ENCODE measurements around the gene DYRK1A. TPM values are rescaled to one million over a fixed set of nuclear protein-coding genes. Genes with fewer than 3 reads are reported as not detected.

DYRK1A gene
- total and polyA plus RNA-seq, 3 experiments from 2014 or later = 3.7 to 69.6 (median 66.1) TPM

DNA sequence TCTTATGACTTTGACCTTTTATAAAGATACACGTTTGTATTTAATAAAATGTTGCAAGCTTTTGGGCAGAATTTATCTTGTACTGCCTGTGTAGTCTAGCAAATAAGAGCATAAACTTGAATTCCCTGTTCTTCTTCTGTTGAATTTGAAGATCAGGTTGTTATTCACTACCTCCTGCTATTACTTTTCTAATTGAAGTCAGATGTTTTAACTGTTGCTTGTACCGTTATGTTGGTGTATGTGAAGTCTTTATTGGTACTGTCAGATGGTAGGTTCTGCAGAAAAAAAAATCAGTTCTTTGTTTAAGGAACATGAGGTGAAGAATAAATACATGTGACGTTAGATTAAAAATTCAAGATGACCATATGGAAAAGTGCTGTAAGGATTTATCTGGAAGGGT is 69.1 kb downstream of the DYRK1A start:
- CTCF ChIA-PET = no interaction called here
- Mint-ChIP-seq H3K4me3 (no peak overlapping the region), H3K27ac (no peak overlapping the region), H3K36me3 (peaks cover 0 to 13% (median 1%) of the 10 kb centered on the region in 3 donors), H3K9me3 (no peaks in the 10 kb centered on the region), H3K4me1 (peaks cover 39 to 58% (median 39%) of the 10 kb centered on the region in 3 donors), H3K27me3 (no peaks in the 10 kb centered on the region)
- DNase-seq = no peak
- H3K9me3 ChIP-seq (ENCODE audit: low read length) = no peaks in the 10 kb centered on the region
- no peaks in the 10 kb centered on the region for H3K27me3 ChIP-seq (ENCODE audit: insufficient read depth, low read length, poor library complexity, severe bottlenecking)
- no peak overlapping the region for H3K27ac ChIP-seq (ENCODE audit: low read depth, low read length)
- peaks cover 60% of the 10 kb centered on the region for H3K4me1 ChIP-seq (ENCODE audit: insufficient read depth, low read length)
- no peaks in the 10 kb centered on the region for H3K36me3 ChIP-seq (ENCODE audit: insufficient read depth, low read length)
- H3K4me3 ChIP-seq (ENCODE audit: low read length) = peak overlapping the region; percentile 2
- POLR2A ChIA-PET = interaction anchor here (0.6 kb wide), 1 partner anchor 1279 kb away, joined by 3 read pairs; the partner anchor contains the start of gene DOP1B

DNA sequence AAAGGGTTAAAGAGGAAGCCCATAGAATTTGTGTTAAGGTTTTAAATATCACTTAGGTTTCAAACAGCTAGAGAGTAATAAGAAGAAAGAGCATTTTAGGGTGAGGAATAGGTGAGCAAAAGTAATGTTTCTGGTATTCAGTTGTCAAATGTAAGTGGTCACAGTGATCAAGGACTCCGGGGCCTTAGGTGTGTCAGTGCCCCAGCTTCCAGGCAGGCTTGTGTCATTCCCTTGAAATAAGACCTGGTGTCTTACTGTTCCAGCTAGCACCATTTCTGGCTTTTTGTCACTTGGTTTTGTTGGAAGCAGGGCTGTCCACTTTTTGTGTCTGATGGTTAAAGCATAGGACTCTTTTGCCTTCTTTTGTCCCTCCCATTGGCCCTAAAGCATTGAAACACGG is 69.6 kb downstream of the DYRK1A start:
- no peak overlapping the region for H3K27ac Mint-ChIP-seq
- H3K27ac ChIP-seq (ENCODE audit: low read depth, low read length) = no peak overlapping the region
- H3K27me3 Mint-ChIP-seq = no peaks in the 10 kb centered on the region
- H3K27me3 ChIP-seq (ENCODE audit: insufficient read depth, low read length, poor library complexity, severe bottlenecking) = no peaks in the 10 kb centered on the region
- POLR2A ChIA-PET = no interaction called here
- no peaks in the 10 kb centered on the region for H3K36me3 ChIP-seq (ENCODE audit: insufficient read depth, low read length)
- no peaks in the 10 kb centered on the region for H3K9me3 ChIP-seq (ENCODE audit: low read length)
- no peak for DNase-seq
- H3K4me3 Mint-ChIP-seq = no peak overlapping the region
- H3K4me3 ChIP-seq (ENCODE audit: low read length) = no peak overlapping the region
- peaks cover 39 to 58% (median 39%) of the 10 kb centered on the region in 3 donors for H3K4me1 Mint-ChIP-seq
- H3K9me3 Mint-ChIP-seq = no peaks in the 10 kb centered on the region
- H3K4me1 ChIP-seq (ENCODE audit: insufficient read depth, low read length) = peaks cover 60% of the 10 kb centered on the region
- H3K36me3 Mint-ChIP-seq = peaks cover 0 to 9% (median 1%) of the 10 kb centered on the region in 3 donors
- CTCF ChIA-PET = no interaction called here

DNA sequence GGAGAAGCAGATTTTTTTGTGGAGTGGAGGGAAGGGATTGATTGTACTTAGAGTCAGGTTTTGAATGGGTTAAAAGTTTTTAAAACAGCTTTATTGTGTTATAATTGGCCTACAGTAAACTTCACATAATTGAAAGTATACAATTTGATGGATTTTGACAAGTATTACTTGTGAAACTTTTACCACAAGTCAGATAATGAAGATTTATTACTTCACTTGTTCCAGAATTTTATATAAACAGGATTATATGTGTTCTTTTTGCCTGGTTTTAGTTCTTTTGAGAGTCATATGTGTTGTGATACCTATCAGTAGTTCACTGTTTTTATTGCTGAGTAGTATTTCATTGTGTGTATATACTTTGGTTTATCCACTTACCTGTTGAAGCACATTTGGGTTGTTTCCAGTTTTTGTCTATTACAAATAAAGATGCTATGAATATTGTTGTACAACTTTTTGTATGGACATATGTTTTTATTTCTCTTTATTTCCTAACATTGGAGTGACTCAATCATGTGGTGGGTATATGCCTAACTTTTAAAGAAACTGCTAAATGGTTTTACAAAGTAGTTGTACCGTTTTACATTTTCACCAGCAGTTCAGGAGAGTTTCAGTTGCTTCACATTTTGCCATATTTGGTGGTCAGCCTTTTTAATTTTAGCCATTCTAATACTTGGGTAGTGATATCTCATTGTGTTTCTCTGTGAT is 71.0 kb downstream of the DYRK1A start:
- Mint-ChIP-seq H3K27ac (peak overlapping the region in 7 of 8 donors; percentile 21 to 73 (median 52)), H3K36me3 (peaks cover 0 to 2% (median 1%) of the 10 kb centered on the region in 3 donors), H3K4me1 (peaks cover 39 to 59% (median 39%) of the 10 kb centered on the region in 3 donors), H3K9me3 (no peaks in the 10 kb centered on the region), H3K4me3 (peak overlapping the region in 2 of 7 donors; percentile 18 to 24), H3K27me3 (no peaks in the 10 kb centered on the region)
- Histone ChIP-seq H3K27me3 (ENCODE audit: insufficient read depth, low read length, poor library complexity, severe bottlenecking) (no peaks in the 10 kb centered on the region), H3K9me3 (ENCODE audit: low read length) (no peaks in the 10 kb centered on the region), H3K27ac (ENCODE audit: low read depth, low read length) (no peak overlapping the region), H3K36me3 (ENCODE audit: insufficient read depth, low read length) (no peaks in the 10 kb centered on the region), H3K4me3 (ENCODE audit: low read length) (no peak overlapping the region), H3K4me1 (ENCODE audit: insufficient read depth, low read length) (peaks cover 69% of the 10 kb centered on the region)
- ChIA-PET CTCF (no interaction called here), POLR2A (no interaction called here)
- no peak for DNase-seq

DNA sequence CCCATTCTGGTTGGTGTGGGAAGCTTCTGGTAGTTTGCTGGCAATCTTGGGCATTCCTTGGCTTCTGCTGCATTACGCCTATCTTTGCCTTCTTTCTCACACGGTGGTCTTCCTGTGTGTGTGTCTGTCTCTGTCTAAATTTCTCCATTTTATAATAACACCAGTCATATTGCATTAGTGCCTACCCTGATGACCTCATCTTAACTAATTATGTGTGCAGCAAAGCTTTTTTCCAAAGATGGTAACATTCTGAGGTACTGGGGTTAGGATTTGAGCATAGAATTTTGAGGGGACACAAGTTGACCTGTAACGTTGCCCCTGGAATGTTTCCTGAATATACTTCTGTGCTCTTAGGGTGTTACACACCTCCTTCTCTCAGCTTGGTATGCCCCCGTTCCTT is 77.1 kb downstream of the DYRK1A start:
- H3K4me1 Mint-ChIP-seq = peaks cover 79 to 86% (median 82%) of the 10 kb centered on the region in 3 donors
- Histone ChIP-seq H3K4me3 (ENCODE audit: low read length) (no peak overlapping the region), H3K36me3 (ENCODE audit: insufficient read depth, low read length) (no peaks in the 10 kb centered on the region), H3K9me3 (ENCODE audit: low read length) (no peaks in the 10 kb centered on the region), H3K27ac (ENCODE audit: low read depth, low read length) (no peak overlapping the region), H3K27me3 (ENCODE audit: insufficient read depth, low read length, poor library complexity, severe bottlenecking) (no peaks in the 10 kb centered on the region), H3K4me1 (ENCODE audit: insufficient read depth, low read length) (peaks cover 78% of the 10 kb centered on the region)
- peaks cover 0 to 12% (median 7%) of the 10 kb centered on the region in 3 donors for H3K36me3 Mint-ChIP-seq
- CTCF ChIA-PET = no interaction called here
- H3K27ac Mint-ChIP-seq = peak overlapping the region in 6 of 8 donors; percentile 11 to 62 (median 20)
- no peaks in the 10 kb centered on the region for H3K9me3 Mint-ChIP-seq
- H3K4me3 Mint-ChIP-seq = no peak overlapping the region
- H3K27me3 Mint-ChIP-seq = no peaks in the 10 kb centered on the region
- POLR2A ChIA-PET = no interaction called here
- DNase-seq = no peak

DNA sequence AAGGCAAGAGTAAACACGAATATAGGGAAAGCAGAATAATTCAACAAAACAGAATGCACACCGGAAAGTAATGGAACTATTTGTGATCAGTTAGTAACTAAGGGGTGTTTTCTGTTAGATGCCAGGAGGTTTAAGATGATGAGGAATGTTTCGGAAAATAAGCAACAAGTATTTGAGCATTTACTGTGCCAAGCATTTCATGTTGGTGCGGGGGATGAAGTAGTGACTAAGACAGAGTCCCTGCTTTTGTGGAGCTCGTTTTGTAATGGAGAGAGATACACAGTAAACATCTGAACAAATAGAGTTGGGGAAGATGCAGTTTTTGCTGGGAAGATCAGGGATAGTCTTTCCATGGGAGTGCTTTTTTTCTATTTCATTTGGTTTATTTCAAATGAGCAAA is 78.7 kb downstream of the DYRK1A start:
- Histone ChIP-seq H3K27ac (ENCODE audit: low read depth, low read length) (no peak overlapping the region), H3K4me1 (ENCODE audit: insufficient read depth, low read length) (peaks cover 82% of the 10 kb centered on the region), H3K36me3 (ENCODE audit: insufficient read depth, low read length) (no peaks in the 10 kb centered on the region), H3K27me3 (ENCODE audit: insufficient read depth, low read length, poor library complexity, severe bottlenecking) (no peaks in the 10 kb centered on the region), H3K9me3 (ENCODE audit: low read length) (no peaks in the 10 kb centered on the region), H3K4me3 (ENCODE audit: low read length) (no peak overlapping the region)
- H3K4me1 Mint-ChIP-seq = peaks cover 86 to 97% (median 94%) of the 10 kb centered on the region in 3 donors
- H3K4me3 Mint-ChIP-seq = no peak overlapping the region
- CTCF ChIA-PET = no interaction called here
- peak overlapping the region in 7 of 8 donors; percentile 4 to 47 (median 11) for H3K27ac Mint-ChIP-seq
- POLR2A ChIA-PET = no interaction called here
- DNase-seq = no peak
- H3K9me3 Mint-ChIP-seq = no peaks in the 10 kb centered on the region
- peaks cover 0 to 18% (median 7%) of the 10 kb centered on the region in 3 donors for H3K36me3 Mint-ChIP-seq
- no peaks in the 10 kb centered on the region for H3K27me3 Mint-ChIP-seq

DNA sequence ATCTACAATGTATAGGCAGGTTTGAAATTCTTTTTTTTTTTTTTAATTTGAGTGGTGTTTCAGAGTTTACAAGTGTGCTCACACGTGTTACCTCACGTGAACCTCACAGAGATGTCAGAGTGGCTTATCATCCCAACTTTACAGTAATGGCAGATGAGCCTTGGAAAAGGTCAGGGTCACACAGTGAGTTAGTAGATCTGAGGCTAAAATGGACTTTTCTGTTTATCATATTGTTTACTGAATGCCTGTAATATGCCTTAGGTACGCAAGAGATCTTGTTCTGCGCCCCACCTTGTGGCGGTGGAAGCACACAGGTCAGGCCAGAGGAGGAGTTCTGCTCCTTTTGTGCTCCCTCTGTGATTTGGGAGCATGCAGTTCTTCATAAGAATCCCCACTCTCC is 80.0 kb downstream of the DYRK1A start:
- peak overlapping the region in 4 of 7 donors; percentile 2 to 69 (median 30) for H3K4me3 Mint-ChIP-seq
- Histone ChIP-seq H3K27me3 (ENCODE audit: insufficient read depth, low read length, poor library complexity, severe bottlenecking) (no peaks in the 10 kb centered on the region), H3K9me3 (ENCODE audit: low read length) (no peaks in the 10 kb centered on the region), H3K27ac (ENCODE audit: low read depth, low read length) (no peak overlapping the region), H3K4me1 (ENCODE audit: insufficient read depth, low read length) (peaks cover 82% of the 10 kb centered on the region), H3K4me3 (ENCODE audit: low read length) (no peak overlapping the region), H3K36me3 (ENCODE audit: insufficient read depth, low read length) (no peaks in the 10 kb centered on the region)
- H3K36me3 Mint-ChIP-seq = peaks cover 0 to 23% (median 7%) of the 10 kb centered on the region in 3 donors
- peaks cover 84 to 94% (median 92%) of the 10 kb centered on the region in 3 donors for H3K4me1 Mint-ChIP-seq
- POLR2A ChIA-PET = interaction anchor here (0.7 kb wide), 1 partner anchor 178 kb away, joined by 3 read pairs; no protein-coding TSS in a partner anchor
- H3K9me3 Mint-ChIP-seq = no peaks in the 10 kb centered on the region
- H3K27ac Mint-ChIP-seq = peak overlapping the region in 5 of 8 donors; percentile 5 to 84 (median 41)
- H3K27me3 Mint-ChIP-seq = no peaks in the 10 kb centered on the region
- no peak for DNase-seq
- CTCF ChIA-PET = interaction anchor here (1.1 kb wide), 1 partner anchor 11 kb away, joined by 4 read pairs; no protein-coding TSS in a partner anchor

DNA sequence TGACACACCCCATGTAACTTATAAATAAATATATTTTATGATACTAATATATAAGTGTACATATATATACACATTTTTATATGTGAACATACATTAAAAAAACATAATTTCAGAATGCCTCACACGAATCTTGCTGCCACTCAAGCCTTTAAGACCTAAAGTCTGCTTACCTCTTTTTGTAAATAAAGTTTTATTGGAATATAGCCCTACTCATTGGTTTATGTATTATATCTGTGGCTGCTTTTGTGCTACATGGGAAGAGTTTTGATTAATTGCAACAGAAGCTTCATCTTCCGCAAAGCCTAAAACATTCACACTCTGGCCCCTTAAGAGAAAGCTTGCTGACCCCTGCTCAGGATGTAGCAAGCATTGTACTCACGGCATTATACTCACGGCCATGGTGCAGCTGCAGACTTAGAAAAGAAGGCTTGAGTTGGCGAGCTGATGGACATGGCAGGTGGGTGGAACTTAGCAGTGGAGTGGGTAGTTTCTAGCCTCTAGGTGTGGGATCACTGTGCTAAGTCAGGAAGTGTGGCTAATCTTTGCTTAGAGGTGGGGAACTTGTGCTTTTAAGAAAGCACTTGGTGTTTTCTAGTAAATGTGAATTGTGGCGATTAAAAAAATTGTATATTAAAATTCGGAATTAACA is 80.8 kb downstream of the DYRK1A start:
- CTCF ChIA-PET = interaction anchor here (1.1 kb wide), 1 partner anchor 79 kb away, joined by 3 read pairs; no protein-coding TSS in a partner anchor
- no peaks in the 10 kb centered on the region for H3K27me3 Mint-ChIP-seq
- Histone ChIP-seq H3K27ac (ENCODE audit: low read depth, low read length) (no peak overlapping the region), H3K36me3 (ENCODE audit: insufficient read depth, low read length) (no peaks in the 10 kb centered on the region), H3K4me1 (ENCODE audit: insufficient read depth, low read length) (peaks cover 81% of the 10 kb centered on the region), H3K4me3 (ENCODE audit: low read length) (no peak overlapping the region), H3K9me3 (ENCODE audit: low read length) (no peaks in the 10 kb centered on the region), H3K27me3 (ENCODE audit: insufficient read depth, low read length, poor library complexity, severe bottlenecking) (no peaks in the 10 kb centered on the region)
- peak overlapping the region in 6 of 7 donors; percentile 1 to 73 (median 37) for H3K4me3 Mint-ChIP-seq
- peaks cover 0 to 27% (median 10%) of the 10 kb centered on the region in 3 donors for H3K36me3 Mint-ChIP-seq
- POLR2A ChIA-PET = no interaction called here
- H3K9me3 Mint-ChIP-seq = no peaks in the 10 kb centered on the region
- peak overlapping the region; percentile 1 to 94 (median 59) for H3K27ac Mint-ChIP-seq
- no peak for DNase-seq
- peaks cover 84 to 94% (median 92%) of the 10 kb centered on the region in 3 donors for H3K4me1 Mint-ChIP-seq

DNA sequence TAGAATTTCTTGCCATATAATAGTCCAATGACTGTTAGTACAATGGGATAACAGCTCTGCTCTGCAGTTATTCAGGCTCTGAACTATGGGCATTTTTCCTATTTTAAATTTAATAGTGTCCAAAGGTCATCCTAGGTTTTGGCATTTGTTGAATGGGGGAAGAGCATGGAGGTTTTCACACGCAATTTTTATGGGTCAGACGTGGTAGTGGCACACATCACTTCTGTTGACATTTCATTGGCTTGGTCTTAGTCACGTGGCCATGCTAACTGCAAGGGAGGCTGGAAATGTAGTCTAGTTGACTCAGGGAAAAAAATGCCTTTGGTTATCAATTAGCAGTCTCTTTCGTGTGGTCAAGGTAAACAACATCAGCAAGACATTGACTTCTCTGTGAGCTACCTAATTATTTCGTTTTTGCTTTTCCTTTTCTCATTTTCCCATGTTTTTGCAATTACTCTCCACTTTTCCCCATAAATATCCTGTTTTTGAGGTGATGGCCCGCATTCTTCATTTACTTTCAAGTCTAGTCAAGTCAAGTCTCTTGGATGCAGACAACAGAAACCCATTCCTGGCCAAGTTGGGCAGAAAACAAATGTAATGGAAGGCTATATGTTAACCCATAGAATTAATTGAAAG is 82.8 kb downstream of the DYRK1A start:
- Histone ChIP-seq H3K27ac (ENCODE audit: low read depth, low read length) (no peak overlapping the region), H3K4me3 (ENCODE audit: low read length) (no peak overlapping the region), H3K36me3 (ENCODE audit: insufficient read depth, low read length) (no peaks in the 10 kb centered on the region), H3K27me3 (ENCODE audit: insufficient read depth, low read length, poor library complexity, severe bottlenecking) (no peaks in the 10 kb centered on the region), H3K4me1 (ENCODE audit: insufficient read depth, low read length) (peaks cover 76% of the 10 kb centered on the region), H3K9me3 (ENCODE audit: low read length) (no peaks in the 10 kb centered on the region)
- ChIA-PET CTCF (no interaction called here), POLR2A (no interaction called here)
- peaks cover 79 to 92% (median 90%) of the 10 kb centered on the region in 3 donors for H3K4me1 Mint-ChIP-seq
- H3K36me3 Mint-ChIP-seq = peaks cover 0 to 21% (median 6%) of the 10 kb centered on the region in 3 donors
- H3K27me3 Mint-ChIP-seq = no peaks in the 10 kb centered on the region
- H3K27ac Mint-ChIP-seq = peak overlapping the region in 5 of 8 donors; percentile 32 to 74 (median 56)
- no peak overlapping the region for H3K4me3 Mint-ChIP-seq
- no peak for DNase-seq
- H3K9me3 Mint-ChIP-seq = no peaks in the 10 kb centered on the region

Data from CD8-positive, alpha-beta memory T cell (primary cell).